Cardiac fibroblast (primary cell): Measurements from ENCODE around the gene PTPA.
"Not testable (repeated sequence)": the region's sequence is repeated elsewhere in the genome, so short reads cannot be mapped to it uniquely, and the experiment has no call there.

ENCODE experiments used
- DNase-seq, 2 donors: peaks; one replicate each; pipeline versions ENCODE4 v3.0.0 to v3.0.0-alpha.2; 2010; ENCODE audit warnings: low read depth in 2 of 2
- H3K4me3 ChIP-seq, 2 donors: replicated peaks in 1 of 2; 1 replicate in 1 of 2; 2 replicates in 1 of 2; pipeline ENCODE4 v1.5.1; 2011; ENCODE audit warnings: low read depth in 2 of 2, low read length in 2 of 2, mild to moderate bottlenecking in 2 of 2, moderate library complexity in 1 of 2
- TF ChIP-seq, protein P1 (sequence below): IDR thresholded peaks from one replicate; pipeline ENCODE4 v1.5.1; 2011; ENCODE audit warnings: low read depth, mild to moderate bottlenecking, low read length, inconsistent platforms

Gene PTPA

GRCh38 chr9:129108805-129109536 lies 2.2 kb upstream of the PTPA start:
- H3K4me3 ChIP-seq: peak overlapping the region in 1 of 2 donors; percentile 91
- no peak for DNase-seq
- TF ChIP-seq, protein P1, sequence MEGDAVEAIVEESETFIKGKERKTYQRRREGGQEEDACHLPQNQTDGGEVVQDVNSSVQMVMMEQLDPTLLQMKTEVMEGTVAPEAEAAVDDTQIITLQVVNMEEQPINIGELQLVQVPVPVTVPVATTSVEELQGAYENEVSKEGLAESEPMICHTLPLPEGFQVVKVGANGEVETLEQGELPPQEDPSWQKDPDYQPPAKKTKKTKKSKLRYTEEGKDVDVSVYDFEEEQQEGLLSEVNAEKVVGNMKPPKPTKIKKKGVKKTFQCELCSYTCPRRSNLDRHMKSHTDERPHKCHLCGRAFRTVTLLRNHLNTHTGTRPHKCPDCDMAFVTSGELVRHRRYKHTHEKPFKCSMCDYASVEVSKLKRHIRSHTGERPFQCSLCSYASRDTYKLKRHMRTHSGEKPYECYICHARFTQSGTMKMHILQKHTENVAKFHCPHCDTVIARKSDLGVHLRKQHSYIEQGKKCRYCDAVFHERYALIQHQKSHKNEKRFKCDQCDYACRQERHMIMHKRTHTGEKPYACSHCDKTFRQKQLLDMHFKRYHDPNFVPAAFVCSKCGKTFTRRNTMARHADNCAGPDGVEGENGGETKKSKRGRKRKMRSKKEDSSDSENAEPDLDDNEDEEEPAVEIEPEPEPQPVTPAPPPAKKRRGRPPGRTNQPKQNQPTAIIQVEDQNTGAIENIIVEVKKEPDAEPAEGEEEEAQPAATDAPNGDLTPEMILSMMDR: no peak

GRCh38 chr9:129109537-129109903 lies 1.7 kb upstream of the PTPA start:
- DNase-seq: peak in 1 of 2 donors; percentile 55
- H3K4me3 ChIP-seq: peak overlapping the region; percentile 61 to 91
- TF ChIP-seq, protein P1: no peak

DNA sequence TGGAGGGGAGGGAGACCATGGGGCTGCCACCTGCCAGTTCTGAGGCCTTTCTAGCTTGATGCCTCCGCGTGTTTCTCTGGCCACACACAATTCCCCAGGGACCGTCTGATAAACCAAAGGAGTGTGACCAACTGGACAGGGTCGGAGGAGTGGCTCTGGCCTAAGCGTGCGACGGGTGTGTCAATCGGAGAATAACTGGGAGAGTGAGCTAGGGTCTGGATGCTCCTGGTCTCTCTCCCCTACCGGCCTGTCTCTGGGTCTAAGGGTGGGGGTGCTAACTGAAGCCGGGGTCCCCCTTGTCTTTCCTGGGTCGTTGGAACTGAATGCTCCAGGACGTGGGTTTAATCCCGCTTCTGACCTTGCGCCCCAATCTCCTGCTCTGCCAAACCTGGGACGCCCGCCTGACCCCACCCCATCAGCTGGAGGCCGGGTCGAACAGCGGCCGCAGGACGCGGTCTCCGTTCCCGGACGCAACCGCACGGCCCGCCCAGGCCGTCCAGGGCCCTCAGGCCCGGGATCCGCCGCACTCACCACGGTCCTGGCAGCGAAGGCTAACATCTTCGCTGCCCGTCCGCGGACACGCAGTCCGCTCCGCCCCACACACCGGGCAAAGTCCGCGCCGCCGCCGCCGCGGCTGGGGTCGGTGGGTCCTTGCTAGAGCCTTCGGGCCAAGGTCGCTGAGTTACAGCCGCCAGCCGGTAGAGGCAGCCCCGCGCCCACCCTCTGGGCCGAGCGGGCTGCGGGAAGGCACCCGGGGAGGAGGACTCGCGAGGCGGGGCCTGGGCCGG lies 1.1 kb upstream of the PTPA start:
- TF ChIP-seq, protein P1: no peak
- peak in 1 of 2 donors; percentile 45 for DNase-seq
- H3K4me3 ChIP-seq: peak overlapping the region; percentile 61 to 91

GRCh38 chr9:129111528-129112151 lies 425 bp downstream of the PTPA start:
- H3K4me3 ChIP-seq: peak overlapping the region; percentile 90 to 91
- peak; percentile 48 to 68 for DNase-seq
- TF ChIP-seq, protein P1: no peak

- DNase-seq: not testable (repeated sequence)
Measured at GRCh38 chr9:129112526-129112925, 1.3 kb downstream of the PTPA start.

GRCh38 chr9:129113645-129114304 lies 2.6 kb downstream of the PTPA start:
- TF ChIP-seq, protein P1: no peak
- no peak overlapping the region for H3K4me3 ChIP-seq
- no peak for DNase-seq

More at GRCh38 chr9:129112526-129112925, 1.3 kb downstream of the PTPA start:
- peak overlapping the region; percentile 90 to 91 for H3K4me3 ChIP-seq
